ENCODE results near the gene FEZF2.

Gene FEZF2

DNA sequence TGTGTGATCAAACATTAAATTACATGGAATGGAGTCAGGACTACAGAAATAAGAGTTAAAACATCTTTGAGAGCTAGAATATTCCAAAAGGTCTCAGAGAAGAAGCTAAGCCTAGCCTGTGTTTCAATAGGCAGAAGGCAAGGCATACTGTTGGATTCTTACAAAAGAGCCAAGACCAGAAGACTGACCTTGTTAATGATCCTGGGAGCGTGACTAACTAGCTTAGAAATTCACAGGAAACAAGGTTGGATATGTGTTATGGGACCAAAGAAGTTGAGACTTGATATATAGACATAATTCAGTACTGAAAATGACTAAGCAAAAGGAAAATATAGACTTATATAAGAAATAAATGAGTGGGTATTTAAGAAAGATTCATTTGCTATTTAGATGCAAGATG, 50.1 kb downstream of the FEZF2 start:
- Histone ChIP-seq H4K20me1 (no peaks in the 10 kb centered on the region), H3K27ac (no peak overlapping the region), H3K4me1 (no peaks in the 10 kb centered on the region), H3K27me3 (no peaks in the 10 kb centered on the region), H3K4me3 (no peak overlapping the region), H3K36me3 (no peaks in the 10 kb centered on the region), H3K9me3 (replicated peaks in 1 of 11) (peaks cover 8 to 16% (median 13%) of the 10 kb centered on the region in 11 experiments), H3K9ac (no peak overlapping the region), H3K4me2 (no peak overlapping the region)
- TF ChIP-seq Cebpa-rat (IDR thresholded peaks at IDR 0.05), result no peak

All from BLaER1 treated with 17β-estradiol and CSF1 and Interleukin-3, amounts not matched to agents 10 nM and 100 nM (cell line).